ENCODE results near the gene RAPGEF1. TPM values are rescaled to one million over a fixed set of nuclear protein-coding genes. Genes with fewer than 3 reads are reported as not detected.

RAPGEF1 gene
- total and polyA plus RNA-seq, 9 of the 15 experiments (the other 6 are each of a cell fraction or from before 2014, with no cell fraction given): 0.06 to 44.1 (median 19.9) TPM

GRCh38 chr9:131690462-131690861 lies 49.4 kb downstream of the RAPGEF1 start:
- H3K27ac ChIP-seq (ENCODE audit: extremely low read depth, low read depth, low read length): no peak overlapping the region
- TF ChIP-seq KLF13 (tag; IDR thresholded peaks at IDR 0.05; ENCODE audit: borderline replicate concordance, low read depth): no peak
- no peak for TF ChIP-seq ZKSCAN8 (CRISPR knock-in tag; IDR thresholded peaks at IDR 0.05)
- TF ChIP-seq, protein P1, sequence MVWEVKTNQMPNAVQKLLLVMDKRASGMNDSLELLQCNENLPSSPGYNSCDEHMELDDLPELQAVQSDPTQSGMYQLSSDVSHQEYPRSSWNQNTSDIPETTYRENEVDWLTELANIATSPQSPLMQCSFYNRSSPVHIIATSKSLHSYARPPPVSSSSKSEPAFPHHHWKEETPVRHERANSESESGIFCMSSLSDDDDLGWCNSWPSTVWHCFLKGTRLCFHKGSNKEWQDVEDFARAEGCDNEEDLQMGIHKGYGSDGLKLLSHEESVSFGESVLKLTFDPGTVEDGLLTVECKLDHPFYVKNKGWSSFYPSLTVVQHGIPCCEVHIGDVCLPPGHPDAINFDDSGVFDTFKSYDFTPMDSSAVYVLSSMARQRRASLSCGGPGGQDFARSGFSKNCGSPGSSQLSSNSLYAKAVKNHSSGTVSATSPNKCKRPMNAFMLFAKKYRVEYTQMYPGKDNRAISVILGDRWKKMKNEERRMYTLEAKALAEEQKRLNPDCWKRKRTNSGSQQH (CRISPR knock-in tag; IDR thresholded peaks at IDR 0.05): no peak
- TF ChIP-seq, protein P2, sequence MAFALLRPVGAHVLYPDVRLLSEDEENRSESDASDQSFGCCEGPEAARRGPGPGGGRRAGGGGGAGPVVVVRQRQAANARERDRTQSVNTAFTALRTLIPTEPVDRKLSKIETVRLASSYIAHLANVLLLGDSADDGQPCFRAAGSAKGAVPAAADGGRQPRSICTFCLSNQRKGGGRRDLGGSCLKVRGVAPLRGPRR (CRISPR knock-in tag; IDR thresholded peaks at IDR 0.05): no peak
- TF ChIP-seq ESRRB (CRISPR knock-in tag; IDR thresholded peaks at IDR 0.05; ENCODE audit: borderline replicate concordance): no peak
- no peak for TF ChIP-seq ILK (tag; IDR thresholded peaks at IDR 0.05; ENCODE audit: borderline replicate concordance, low read depth)
- no peak for TF ChIP-seq E2F3 (CRISPR knock-in tag; IDR thresholded peaks at IDR 0.05)
- no peak for TF ChIP-seq TSC22D4 (tag; IDR thresholded peaks at IDR 0.05)
- no peak for TF ChIP-seq ZNF436 (CRISPR knock-in tag; IDR thresholded peaks at IDR 0.05)
- TF ChIP-seq, protein P3, sequence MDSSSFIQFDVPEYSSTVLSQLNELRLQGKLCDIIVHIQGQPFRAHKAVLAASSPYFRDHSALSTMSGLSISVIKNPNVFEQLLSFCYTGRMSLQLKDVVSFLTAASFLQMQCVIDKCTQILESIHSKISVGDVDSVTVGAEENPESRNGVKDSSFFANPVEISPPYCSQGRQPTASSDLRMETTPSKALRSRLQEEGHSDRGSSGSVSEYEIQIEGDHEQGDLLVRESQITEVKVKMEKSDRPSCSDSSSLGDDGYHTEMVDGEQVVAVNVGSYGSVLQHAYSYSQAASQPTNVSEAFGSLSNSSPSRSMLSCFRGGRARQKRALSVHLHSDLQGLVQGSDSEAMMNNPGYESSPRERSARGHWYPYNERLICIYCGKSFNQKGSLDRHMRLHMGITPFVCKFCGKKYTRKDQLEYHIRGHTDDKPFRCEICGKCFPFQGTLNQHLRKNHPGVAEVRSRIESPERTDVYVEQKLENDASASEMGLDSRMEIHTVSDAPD (CRISPR knock-in tag; IDR thresholded peaks at IDR 0.05): no peak
- TF ChIP-seq, protein P4, sequence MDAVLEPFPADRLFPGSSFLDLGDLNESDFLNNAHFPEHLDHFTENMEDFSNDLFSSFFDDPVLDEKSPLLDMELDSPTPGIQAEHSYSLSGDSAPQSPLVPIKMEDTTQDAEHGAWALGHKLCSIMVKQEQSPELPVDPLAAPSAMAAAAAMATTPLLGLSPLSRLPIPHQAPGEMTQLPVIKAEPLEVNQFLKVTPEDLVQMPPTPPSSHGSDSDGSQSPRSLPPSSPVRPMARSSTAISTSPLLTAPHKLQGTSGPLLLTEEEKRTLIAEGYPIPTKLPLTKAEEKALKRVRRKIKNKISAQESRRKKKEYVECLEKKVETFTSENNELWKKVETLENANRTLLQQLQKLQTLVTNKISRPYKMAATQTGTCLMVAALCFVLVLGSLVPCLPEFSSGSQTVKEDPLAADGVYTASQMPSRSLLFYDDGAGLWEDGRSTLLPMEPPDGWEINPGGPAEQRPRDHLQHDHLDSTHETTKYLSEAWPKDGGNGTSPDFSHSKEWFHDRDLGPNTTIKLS (IDR thresholded peaks at IDR 0.05; ENCODE audit: borderline replicate concordance, low read depth): no peak
- no peak for TF ChIP-seq ATF6 (CRISPR knock-in tag; IDR thresholded peaks at IDR 0.05)
- no TSS peak for BruUV-seq (replicated peaks)
- WGBS (ENCODE audit: insufficient coverage, low coverage, missing lambda C conversion rate): 58% methylated on average over 3 of the region's 3 CpGs
- no peaks in the 10 kb centered on the region for H3K9me3 ChIP-seq (replicated peaks; ENCODE audit: control insufficient read depth, insufficient read depth, low read depth, low read length)
- ATAC-seq (no peak), FAIRE-seq (no peak), DNase-seq (ENCODE audit: extremely low read depth in 1 of 4, low spot score in 3 of 4) (no peak)
- no peaks in the 10 kb centered on the region; the same call in 2 of the 3 replicates for H3K36me3 ChIP-seq (ENCODE audit: control insufficient read depth, insufficient read depth, low read length)
- 0 out of 2 replicates have a peak, but pooled peaks cover 7% of the 10 kb centered on the region for H4K20me1 ChIP-seq (replicated peaks; ENCODE audit: control insufficient read depth, insufficient read depth, low read length)
- 0 out of 3 replicates have a peak, but pooled peaks cover 2% of the 10 kb centered on the region for H3K79me2 ChIP-seq (ENCODE audit: control insufficient read depth, insufficient read depth, low read length)
- no peaks in the 10 kb centered on the region for H3K27me3 ChIP-seq (ENCODE audit: control insufficient read depth in 2 of 2, insufficient read depth in 2 of 2, low read length in 2 of 2)
- ChIA-PET POLR2A (no interaction called here), CTCF (ENCODE audit: low intra/inter-chr PET ratio) (interaction anchor here (0.5 kb wide), 1 partner anchor 417 kb away, joined by 3 read pairs; no protein-coding TSS in a partner anchor)
- H3K4me3 ChIP-seq: no peak overlapping the region
- intact Hi-C loops (cut with micrococcal nuclease) (no loop called here), in situ Hi-C loops (cut with MboI) (no loop called here)
- no peak overlapping the region for H2AFZ ChIP-seq (ENCODE audit: low read depth, low read length)
- H3K9me1 ChIP-seq (ENCODE audit: control insufficient read depth, insufficient read depth, low read length): no peaks in the 10 kb centered on the region
- H3K9ac ChIP-seq (ENCODE audit: insufficient read depth in 1 of 2, low read depth in 2 of 2, low read length in 2 of 2): no peak overlapping the region
- H3K4me2 ChIP-seq (ENCODE audit: insufficient read depth, low read length): no peak overlapping the region
- H3K4me1 ChIP-seq (replicated peaks in 1 of 2; ENCODE audit: control insufficient read depth in 2 of 2, insufficient read depth in 2 of 2, low read length in 2 of 2): no peaks in the 10 kb centered on the region
